ENCODE results near the gene BRF1.

Gene BRF1

DNA sequence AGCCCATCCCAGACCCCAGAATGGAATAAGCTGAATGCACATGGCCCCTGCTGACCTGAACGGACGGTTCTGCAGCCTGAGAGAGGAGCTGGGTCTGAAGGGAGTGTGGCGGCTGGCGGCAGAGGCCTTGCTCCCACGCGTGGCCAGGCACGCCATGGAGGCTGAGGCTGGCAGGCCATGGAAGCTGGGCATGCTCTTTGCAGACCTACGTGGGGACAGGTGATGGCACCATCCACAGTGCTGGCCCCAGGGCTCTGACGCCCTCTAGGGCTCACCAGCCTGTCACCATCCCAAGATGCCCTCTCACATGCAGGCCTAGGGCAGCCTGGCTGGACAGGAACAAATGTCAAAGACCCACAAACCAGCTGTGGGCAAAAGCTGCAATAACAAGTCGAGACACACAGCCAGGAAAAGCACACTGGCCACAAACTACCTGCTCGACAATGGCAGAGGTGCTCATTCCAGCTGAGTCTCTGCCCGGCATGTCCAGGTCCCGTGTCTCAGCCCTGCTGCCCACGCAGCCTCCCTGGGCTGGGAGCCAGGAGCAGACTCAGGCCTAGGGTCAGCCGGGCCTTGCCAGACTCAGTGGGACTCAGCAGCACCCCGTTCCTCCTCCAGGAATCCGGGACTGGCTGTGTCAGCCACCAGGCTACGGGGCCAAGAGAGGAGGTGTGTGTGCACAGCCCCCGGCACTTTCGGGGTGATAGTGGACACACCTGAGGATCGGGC is 32.8 kb downstream of the BRF1 start:
- DNase-seq (ENCODE audit: low read depth) = no peak

DNA sequence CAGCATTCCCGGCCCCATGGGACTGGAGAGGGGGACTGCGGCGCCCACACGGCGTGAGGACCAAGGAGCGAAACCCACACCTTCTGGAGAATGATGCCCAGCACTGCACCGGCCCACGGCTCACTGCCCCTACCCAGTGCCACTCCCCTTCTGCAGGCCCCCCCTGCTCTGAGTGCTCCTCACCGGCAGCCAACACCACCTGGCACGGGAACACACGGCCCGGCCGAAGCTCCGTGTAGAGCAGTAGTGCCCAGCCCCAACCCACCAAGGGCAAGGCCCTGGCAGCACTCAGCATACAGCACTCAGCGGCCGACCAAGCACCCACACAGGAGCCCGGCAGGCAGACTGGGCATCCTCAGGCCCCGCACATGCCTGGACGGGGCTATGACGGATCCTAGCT is 39.0 kb downstream of the BRF1 start:
- no peak for DNase-seq (ENCODE audit: low read depth)

DNA sequence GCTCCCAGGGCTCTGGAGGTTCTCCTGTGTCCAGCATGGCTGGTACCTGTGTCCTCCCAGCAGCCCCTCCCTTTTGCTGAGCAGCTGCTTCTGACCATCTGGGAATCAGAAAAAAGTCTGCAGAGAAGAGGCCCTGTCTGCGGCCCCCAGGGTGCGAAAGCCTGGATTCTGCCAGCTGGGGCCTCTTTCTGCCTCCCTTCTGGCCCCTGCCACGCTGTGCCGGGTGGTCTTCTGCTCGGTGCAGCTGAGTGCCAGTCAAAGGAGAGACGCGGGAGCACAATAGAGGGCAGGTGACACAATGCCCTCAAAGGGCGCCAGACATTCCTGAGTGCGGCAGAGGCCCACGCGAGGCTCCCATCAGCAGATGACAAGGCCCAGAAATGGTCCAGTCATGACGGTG is 39.8 kb downstream of the BRF1 start:
- DNase-seq (ENCODE audit: low read depth) = no peak

DNA sequence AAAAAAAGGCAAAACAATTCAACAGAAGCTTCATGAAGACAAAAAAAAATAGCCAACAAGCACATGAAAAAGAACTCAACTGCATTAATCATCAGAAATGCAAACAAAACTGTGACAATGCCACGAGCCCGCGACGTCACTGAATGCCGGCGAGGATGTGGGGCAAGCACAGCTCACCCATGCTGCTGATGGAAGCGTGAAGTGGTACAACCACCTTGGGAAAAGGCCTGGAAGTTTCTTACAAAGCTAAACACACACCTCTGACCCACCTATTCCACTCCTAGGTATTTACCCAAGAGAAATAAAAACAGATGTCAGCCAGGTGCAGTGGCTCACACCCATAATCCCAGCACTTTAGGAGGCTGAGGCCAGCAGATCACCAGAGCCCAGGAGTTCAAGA is 42.0 kb downstream of the BRF1 start:
- no peak for DNase-seq (ENCODE audit: low read depth)

DNA sequence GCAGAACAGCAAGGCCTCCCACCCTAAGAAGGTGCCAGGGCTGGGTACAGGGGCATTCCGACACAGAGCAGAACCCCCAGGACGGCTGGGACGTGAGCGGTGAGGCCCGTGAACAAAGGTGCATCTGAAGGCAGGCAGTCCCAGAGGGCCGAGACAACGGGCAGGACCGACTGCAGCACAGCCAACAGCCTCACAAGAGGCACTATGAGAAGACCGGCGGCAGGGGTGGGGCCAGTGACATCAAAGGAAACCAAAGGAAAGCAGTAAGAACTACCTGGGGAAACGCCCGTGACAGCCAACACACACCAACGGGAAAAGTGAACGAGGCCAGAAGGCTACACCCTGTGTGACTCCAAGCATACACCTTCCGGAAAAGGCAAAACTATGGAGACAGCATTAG is 43.3 kb downstream of the BRF1 start:
- DNase-seq (ENCODE audit: low read depth) = no peak

DNA sequence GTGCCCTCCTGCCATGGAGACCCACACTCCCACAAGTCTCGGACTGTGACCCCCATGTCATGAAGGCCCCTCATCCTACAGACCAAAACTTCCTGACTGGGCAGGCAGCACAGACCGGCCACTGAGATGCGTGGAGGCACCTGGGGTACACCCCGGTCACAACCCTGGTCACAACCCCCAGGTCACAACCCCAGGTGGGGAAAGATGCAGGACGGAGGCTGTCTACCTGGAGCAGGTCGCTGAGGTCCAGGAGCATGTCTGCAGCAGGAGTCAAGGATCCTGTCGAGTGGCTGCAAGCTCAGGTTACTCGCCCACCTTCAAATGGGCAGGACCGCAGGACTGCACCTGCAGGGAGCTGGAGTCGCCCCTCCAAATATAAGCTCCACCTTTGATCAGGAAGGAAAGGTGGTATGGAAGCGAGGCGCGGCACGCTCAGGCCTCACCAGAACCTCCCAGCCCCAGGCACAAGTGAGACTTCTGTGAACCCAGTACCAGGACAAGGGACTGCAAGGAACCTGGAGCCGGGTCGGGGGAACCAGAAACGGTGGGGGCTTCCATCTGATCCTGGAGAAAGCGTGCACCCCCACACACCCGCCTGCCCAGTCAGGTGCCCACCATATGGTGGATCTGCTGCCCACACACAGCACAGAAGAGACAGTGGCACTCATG is 44.4 kb downstream of the BRF1 start:
- no peak for DNase-seq (ENCODE audit: low read depth)

DNA sequence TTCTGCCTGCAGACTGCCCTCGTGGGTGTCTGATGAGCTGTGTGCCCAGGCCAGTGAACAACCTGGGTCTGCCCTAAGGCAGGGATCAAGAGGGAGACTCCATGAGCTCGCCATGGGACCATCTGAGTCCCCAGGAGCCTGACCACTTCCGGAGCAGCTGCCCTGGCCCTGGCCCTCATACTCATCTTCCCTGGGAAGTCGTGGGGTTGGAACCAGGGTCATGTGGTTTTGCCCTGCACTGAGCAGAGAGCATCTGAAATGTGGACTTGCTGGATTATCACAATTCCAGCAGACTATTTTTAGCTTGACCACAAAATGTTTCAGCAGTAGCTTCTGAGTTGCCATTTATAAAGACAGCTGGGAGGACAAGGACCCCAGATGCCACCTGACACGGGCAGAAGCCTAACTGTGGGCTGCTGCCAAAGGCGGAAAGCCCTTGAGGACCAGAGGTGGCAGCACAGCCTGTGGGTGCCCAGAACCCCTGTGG is 45.7 kb downstream of the BRF1 start:
- no peak for DNase-seq (ENCODE audit: low read depth)

DNA sequence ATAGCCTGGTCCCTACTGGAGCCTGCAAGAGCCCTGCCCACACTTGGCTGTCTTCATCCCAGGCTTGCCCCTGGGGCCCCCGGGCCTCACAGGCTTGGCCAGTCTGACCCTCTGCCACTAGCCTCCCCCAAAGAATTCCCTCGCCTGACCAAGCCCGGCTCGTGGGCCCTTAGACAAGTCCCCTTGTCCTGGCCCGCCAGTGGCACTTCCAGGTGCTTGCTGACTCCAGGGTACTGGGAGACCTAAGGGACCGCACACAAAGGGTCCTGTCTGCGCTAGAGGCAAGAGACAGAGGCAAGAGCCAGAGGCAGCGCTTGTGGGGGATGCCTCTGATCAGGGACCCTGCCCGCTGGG is 47.5 kb downstream of the BRF1 start:
- DNase-seq (ENCODE audit: low read depth) = no peak

DNA sequence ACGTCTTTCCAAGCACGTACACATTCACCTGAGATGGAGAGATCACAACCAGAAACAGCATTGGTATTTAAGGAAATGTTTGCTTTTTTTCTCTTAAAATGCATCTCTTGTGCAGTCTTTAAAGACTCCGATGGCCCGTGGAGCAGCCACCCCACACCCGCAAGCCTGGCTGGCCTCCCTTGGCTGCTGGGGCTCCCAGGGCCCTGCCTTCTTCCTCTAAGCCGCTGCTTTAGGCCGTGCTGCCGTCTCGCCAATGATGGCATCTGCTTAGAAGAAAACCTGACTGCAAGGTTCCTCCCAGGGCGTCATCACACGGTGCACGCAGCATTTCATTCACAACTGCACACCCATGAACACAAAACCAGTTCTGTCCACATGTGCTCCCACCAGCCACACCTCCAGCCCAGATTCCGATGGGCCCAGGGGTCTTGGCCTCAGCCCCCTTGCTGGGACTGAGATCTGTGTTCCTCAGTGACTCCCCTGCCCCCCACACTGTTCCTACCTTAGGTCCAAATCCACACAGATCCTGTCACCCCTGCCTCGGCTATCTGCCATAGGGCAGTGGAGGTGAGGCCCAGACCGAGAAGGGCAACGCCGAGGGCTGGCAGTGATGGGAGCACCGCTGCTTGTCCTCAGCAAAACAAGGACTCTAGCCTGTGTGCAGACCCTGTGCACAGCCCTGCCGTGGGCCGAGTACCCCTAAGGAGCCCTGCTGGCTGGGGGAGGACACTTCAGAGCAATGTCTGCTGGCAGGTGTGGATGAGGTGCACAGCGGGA is 48.1 kb downstream of the BRF1 start:
- DNase-seq (ENCODE audit: low read depth) = no peak

DNA sequence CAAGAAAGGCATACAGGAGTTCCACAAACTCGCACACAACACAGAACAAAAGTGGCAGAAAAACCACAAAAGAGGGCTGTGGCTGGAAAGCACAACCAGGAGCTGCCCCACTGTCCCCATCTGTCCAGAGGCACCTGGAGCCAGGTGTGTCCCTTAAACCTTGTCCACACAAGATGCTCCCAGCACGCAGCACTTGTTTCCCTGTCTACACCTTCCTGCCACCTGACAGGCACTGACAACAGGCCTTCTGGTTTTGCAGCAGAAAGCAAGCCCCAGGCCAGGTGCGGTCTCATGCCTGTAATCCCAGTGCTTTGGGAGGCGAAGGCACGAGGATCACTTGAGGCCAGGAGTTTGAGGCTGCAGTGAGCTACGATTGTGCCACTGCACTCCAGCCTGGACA is 48.9 kb downstream of the BRF1 start:
- no peak for DNase-seq (ENCODE audit: low read depth)

DNA sequence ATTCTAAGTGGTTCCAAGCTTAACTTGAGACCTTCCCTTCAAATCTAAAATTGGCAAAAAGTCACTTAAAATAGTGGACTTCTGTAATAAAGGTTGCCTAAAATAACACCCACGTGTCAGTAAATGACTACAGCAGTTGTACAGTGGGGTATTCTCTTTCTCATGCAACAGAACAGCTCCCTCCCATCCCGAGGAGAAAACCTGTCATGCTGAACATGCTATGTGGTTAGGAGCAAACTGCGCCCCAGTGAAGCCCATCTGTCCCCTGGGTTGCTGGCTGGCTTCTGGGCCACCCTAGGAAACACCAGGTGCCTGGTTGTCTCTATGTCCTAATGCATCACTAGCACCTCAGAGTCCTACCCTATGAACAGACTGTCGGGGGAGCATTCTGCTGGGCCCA is 49.8 kb downstream of the BRF1 start:
- DNase-seq (ENCODE audit: low read depth) = no peak

DNA sequence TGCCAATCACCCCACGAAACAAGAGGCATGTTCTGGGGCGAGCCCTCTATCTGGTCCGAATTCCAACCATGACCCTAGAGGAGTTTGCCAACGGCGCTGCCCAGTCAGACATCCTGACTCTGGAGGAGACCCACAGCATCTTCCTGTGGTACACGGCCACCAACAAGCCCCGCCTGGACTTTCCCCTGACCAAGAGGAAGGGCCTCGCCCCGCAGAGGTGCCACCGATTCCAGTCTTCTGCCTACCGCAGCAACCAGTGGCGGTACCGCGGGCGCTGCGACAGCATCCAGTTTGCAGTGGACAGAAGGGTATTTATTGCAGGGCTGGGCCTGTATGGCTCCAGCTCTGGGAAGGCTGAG is 50.8 kb downstream of the BRF1 start:
- no peak for DNase-seq (ENCODE audit: low read depth)

DNA sequence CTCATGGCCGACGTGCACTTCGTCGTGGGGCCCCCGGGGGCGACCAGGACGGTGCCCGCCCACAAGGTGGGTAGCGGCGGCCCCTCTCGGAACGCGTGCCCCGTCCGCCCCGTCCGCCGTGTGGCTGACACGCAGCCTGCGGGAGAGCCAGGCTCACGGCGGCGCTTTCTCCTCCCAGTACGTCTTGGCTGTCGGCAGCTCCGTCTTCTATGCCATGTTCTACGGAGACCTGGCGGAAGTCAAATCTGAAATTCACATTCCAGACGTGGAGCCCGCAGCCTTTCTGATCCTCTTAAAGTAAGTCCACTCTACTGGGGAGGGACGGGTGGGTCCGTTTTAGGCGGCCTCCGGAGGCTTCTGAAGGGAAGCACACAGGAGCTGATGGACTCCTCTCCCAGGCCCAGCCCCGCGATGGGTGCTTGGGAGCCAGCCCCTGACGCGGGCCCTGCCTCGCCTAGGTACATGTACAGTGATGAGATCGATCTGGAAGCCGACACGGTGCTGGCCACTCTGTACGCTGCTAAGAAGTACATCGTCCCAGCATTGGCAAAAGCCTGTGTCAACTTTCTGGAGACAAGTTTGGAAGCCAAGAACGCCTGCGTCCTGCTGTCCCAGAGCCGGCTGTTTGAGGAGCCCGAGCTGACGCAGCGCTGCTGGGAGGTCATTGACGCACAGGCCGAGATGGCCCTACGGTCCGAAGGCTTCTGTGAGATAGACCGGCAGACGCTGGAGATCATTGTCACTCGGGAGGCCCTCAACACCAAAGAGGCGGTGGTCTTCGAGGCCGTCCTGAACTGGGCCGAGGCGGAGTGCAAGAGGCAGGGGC is 51.4 kb downstream of the BRF1 start:
- DNase-seq (ENCODE audit: low read depth) = no peak

DNA sequence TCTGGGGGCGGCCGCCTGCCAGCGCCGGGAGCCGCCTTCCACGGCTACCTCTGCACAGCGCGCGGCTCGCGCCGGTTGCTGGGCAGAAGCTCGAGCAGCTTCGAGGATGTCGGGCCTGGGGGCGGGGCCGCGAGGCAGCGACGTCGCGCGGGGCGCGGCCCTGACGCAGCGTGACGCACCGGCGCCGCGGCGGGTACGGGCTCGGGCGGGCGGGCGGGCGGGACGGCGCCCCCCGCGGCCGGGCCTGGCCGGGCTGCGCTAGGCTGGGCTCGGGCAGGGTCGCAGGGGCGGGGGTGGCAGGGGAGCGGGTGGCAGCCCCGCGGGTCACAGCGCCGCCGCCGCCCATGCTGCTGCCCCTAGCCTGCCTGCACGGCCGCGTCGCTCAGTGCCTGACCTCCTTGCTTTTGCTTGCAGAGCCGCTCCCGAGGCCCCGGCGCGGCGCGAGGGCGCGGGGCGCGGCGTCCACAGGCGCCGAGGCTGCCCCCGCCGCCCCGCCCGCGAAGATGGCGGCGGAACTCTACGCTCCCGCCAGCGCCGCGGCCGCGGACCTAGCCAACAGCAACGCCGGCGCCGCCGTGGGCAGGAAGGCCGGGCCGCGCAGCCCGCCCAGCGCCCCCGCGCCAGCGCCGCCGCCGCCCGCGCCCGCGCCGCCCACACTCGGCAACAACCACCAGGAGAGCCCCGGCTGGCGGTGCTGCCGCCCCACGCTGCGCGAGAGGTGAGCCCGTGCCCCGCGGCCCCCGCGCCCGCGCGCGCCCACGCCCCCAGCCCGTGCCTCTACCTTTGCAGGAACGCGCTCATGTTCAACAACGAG is 52.2 kb downstream of the BRF1 start, which contains the start of gene BTBD6:
TSS of gene BTBD6 (plus strand) at position 166 of the 814 bp plus-strand sequence. CDS start at position 345, 179 bp downstream.
- DNase-seq (ENCODE audit: low read depth) = peak; percentile 82

DNA sequence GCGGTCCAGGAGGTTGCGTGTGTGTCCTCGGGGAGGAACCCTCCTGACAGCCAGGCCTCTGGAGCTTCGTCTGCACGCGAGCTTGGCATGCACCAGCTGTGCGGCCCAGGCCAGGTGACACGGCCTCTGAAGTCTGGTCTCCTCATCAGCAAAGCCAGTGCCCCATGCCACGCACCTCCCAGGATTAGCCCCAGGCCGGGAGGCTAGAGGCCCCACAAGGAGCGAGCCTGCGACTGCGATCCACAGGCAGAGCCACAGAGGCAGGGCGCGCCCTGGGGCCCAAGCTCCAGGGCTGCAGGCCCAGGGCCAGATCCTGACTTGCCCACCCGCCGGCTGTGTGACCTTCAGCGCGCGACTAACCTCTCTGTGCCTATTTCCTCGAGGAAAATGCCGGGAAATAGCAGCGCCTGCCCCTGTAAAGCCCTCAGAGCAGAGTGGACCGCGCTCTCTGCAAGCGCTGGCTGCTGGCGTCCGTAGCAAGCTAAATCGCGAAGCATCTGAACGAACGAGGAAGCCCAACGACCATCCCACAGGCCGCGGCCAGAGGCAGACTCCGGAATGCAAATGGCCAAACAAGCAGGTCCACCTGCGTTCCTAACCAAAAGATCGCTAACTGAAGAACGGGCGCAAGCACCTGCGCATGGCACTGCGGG is 53.0 kb downstream of the BRF1 start:
- no peak for DNase-seq (ENCODE audit: low read depth)

DNA sequence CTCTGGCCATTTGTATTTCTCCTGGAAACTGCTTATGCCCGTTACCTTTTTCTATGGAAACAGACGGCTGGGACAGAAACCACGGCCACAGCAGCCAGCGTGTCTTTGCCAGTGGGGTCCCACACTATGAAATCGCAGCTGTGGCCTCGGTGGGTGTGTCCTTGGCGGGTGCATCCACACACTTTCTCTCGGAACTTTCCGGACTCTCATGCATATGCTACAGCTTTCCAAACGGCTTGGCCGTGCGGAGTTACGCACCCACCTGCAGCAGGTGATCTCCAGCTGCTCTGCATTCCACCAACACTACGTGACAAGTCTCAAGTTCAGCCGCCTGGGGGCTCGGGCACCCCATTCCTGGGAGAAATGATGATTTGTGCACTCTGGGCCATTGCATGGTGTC is 53.8 kb downstream of the BRF1 start:
- DNase-seq (ENCODE audit: low read depth) = no peak

DNA sequence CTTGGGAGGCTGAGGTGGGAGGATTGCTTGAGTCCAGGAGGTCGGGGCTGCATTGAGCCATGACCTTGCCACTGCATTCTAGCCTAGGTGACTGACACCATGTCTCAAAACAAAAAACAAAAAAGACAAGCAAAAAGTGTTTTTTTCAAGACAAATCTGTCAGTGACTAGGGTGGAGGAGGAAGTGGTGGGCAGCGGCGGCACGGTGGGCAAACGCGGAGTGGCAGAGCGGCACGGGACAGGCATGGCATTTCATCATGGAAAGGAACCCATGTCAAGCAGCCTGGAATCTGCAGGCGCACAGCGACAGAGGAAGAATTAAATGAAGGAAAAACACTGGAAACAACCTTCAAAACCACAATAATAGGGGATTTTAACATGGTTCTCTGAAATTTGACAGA is 56.5 kb downstream of the BRF1 start:
- DNase-seq (ENCODE audit: low read depth) = no peak

DNA sequence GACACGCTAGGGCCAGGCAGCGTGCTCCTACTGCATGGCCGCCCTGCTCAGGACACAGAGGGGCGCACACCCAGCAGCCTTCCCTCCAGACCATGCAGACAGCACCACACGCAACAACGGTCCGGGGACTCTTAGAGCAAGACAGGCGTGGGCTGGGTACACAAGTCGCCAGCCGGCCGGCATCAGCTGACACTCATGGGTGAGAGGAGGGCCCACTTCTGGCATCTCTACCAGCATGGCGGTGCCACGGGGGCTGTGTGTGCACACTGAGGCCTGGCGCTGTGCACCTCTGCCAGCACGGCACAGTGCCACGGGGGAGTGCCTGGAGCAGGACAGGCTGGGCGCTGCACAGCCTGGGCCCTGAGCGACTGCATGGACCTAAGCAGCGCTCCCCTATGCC is 59.2 kb downstream of the BRF1 start:
- no peak for DNase-seq (ENCODE audit: low read depth)

DNA sequence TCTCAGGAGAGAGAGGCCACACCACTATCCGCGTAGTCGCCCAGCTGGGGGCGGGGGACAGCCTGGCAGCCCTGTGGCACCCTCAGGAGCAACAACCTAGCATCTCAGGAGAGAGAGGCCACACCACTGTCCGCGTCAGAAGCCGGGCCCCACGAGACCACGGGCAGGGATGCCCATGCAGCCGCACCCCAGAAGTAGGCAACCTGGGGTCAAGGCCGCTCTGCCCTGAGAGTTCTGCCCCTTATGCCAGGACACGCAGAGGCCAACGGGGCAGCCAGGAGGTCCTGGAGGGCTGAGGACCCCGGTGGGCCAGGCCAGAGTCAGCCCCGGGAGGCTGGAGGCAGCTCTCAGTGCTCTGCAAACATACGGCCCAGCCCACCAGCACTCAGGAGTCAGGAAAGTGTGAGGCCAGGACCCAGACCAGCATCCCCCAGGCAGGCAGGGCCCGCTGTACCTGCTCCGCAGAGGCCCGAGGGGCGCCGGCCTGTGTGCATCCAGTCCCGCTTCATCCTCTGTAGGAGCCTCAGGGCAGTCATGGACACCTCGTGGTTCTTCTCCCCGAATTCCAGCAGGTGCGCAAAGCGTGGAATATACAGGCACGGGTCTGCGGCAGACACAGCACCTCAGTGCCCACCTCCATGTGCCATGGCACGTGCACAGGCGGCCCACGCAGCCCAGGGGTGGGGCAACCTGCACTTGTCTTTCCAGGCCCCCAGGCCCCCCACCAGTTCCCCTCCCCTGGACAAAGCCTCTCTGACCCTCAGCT is 59.8 kb downstream of the BRF1 start:
- no peak for DNase-seq (ENCODE audit: low read depth)

DNA sequence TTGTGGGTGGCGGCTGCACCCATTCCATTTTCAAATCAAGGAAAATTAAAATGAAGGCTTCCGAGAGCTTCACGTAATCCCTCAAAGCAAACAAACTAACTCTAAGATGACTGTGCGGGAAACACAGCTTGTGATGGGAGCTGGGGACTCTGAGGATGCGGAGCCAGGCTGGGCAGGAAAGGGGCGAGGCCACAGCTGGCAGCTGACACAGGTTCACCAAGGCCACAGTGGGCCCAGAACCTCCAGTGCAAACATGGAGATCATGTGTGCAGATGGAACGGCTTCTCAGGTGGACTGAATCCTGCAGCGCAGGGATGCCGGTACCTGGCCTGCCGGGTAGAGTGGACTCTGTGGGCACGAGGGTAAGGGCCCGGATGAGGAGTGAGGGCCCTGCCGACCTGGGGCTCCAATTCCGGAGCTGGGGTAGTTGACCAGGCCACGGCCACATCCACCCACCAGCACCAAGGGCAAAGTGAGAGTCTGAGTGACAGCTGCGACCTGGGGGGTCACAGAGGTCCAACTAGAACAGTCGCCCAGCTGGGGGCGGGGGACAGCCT is 71.6 kb downstream of the BRF1 start:
- DNase-seq (ENCODE audit: low read depth) = no peak
